GM12892 (cell line): Measurements from ENCODE around the gene CDC42EP4.
"Not testable (repeated sequence)": the region's sequence is repeated elsewhere in the genome, so short reads cannot be mapped to it uniquely, and the experiment has no call there.

Experiments used
- DNase-seq: peaks from one replicate; pipeline ENCODE4 v3.0.0; 2011; ENCODE audit not compliant: insufficient read length
- FAIRE-seq: peaks from 2 replicates; lab custom pipeline; 2011; peaks lifted over from hg19 to GRCh38; lab: Jason Lieb, UNC
- POLR2A ChIP-seq: IDR thresholded peaks from 2 replicates; pipeline ENCODE4 v1.6.1; 2011; ENCODE audit warnings: low read depth, low read length, control low read depth
- POLR2AphosphoS5 ChIP-seq: IDR thresholded peaks from 2 replicates; pipeline ENCODE4 v1.6.1; 2011; ENCODE audit warnings: low read depth, low read length, control low read depth
- TAF1 ChIP-seq: IDR thresholded peaks from 2 replicates; pipeline ENCODE4 v1.6.1; 2011; ENCODE audit warnings: low read depth, mild to moderate bottlenecking, control low read depth, low read length, borderline replicate concordance

CDC42EP4 gene

DNA sequence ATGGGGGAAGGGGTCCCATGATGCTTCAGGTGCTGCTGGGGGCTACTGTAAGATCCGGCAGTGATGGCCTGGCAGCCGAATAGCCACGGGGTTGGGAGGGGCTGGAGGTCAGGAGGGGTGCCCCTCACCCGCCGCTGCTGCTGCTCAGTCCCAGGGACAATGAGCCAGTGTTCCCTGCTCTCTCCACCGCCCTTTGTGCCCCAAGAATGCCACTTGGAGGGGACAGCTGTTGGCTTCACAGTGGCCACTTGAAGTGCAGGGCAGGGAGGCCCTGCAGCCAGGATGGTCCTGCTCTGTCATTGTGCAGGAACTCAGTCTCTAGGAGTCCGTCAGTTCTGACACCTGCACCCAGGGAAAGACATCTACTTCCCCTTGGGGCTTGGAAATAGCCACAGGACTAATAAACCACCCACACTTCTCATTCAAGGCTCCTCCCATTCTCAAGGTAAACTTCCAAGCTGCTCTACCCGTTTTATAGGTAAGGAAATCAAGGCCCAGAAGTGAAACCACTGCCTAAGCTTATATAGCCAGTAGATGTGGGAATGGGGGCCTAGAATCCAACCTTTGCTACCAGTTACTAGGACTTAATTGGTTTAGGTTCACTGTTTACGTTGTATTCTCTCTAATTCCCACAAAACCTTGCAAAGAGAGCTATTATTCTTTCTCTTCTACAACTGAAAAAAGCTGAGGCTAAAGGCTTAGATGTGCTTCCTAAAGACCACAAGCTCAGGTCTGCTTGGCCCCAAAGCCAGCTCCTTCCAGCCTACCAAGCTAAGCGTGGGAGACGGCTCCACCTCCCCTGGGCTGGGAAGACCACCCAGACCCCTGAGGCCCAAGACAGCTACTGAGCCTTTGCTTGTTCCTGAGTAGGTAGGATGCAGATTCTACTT lies 43.9 kb downstream of the CDC42EP4 start:
- no peak for FAIRE-seq
- no peak for TF ChIP-seq TAF1
- no peak for TF ChIP-seq POLR2A
- no peak for TF ChIP-seq POLR2AphosphoS5
- DNase-seq: no peak

DNA sequence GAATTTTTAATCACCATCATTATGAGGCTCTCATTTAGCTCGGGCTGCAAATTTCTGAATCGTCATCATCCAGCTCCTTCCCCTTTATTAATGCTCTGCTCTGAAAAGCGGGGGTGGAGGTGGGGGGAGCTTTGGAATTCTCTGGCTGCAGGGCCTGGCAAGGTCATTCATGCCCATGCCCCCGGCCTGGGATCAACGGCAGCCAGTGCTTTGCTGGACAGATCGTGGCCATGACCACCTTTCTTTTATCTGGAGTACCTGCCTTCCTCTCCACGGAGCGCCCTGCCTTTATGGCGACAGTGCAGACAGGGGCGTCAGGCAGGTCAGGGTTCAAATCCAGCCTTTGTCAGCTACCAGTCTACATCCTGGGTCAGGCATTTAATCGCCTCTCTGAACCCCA lies 45.0 kb downstream of the CDC42EP4 start:
- TF ChIP-seq POLR2A: no peak
- no peak for TF ChIP-seq TAF1
- no peak for TF ChIP-seq POLR2AphosphoS5
- no peak for FAIRE-seq

DNA sequence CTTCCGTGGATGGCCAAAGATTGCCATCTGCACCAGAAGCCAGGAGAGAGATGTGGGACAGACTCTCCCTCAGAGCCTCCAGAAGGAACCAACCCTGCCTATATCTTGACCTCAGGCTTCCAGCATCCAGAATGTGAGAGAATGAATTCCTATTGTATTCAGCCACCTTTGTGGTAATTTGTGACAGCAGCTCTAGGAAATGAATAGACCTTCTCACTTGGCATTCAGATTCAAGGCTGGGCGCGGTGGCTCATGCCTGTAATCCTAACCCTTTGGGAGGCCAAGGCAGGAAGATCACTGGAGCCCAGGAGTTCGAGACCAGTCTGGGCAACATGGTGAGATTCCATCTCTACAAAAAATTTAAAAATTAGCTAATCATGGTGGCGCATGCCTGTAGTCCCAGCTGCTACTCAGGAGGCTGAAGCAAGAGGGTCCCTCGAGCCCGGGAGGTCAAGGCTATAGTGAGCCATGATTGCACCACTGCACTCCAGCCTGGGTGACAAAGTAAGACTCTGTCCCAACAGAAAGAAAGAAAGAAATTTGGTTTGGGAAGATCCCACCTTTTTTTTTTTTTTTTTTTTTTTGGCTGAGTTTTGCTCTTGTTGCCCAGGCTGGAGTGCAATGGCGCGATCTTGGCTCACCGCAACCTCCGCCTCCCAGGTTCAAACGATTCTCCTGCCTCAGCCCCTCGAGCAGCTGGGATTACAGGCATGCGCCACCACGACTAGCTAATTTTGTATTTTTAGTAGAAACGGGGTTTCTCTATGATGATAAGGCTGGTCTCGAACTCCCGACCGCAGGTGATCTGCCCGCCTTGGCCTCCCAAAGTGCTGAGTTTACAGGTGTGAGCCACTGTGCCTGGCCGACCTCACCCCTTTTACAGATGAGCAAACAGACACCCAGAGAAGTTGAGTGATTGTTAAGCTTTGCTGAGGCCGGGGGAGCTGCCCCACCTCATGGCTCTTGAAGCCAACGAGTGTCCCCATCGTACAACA lies 45.9 kb downstream of the CDC42EP4 start:
- DNase-seq (no peak), FAIRE-seq (no peak)
- TF ChIP-seq POLR2AphosphoS5 (no peak), TAF1 (no peak), POLR2A (no peak)

More for the DNA sequence above, 45.0 kb downstream of the CDC42EP4 start:
- no peak for DNase-seq

DNA sequence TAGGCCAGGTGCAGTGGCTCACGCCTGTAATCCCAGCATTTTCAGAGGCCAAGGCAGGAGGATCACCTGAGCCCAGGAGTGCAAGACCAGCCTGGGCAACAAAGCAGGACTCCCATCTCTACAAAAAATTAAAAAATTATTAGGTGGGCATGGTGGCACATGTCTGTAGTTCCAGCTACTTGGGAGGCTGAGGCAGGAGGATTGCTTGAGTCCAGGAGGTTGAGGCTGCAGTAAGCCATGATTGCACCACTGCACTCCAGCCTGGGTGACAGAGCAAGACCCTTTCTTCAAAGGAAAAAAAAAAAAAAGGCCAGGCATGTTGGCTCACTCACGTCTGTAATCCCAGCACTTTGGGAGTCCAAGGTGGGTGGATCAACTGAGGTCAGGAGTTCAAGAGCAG lies 47.4 kb downstream of the CDC42EP4 start:
- not testable (repeated sequence) for DNase-seq, FAIRE-seq

DNA sequence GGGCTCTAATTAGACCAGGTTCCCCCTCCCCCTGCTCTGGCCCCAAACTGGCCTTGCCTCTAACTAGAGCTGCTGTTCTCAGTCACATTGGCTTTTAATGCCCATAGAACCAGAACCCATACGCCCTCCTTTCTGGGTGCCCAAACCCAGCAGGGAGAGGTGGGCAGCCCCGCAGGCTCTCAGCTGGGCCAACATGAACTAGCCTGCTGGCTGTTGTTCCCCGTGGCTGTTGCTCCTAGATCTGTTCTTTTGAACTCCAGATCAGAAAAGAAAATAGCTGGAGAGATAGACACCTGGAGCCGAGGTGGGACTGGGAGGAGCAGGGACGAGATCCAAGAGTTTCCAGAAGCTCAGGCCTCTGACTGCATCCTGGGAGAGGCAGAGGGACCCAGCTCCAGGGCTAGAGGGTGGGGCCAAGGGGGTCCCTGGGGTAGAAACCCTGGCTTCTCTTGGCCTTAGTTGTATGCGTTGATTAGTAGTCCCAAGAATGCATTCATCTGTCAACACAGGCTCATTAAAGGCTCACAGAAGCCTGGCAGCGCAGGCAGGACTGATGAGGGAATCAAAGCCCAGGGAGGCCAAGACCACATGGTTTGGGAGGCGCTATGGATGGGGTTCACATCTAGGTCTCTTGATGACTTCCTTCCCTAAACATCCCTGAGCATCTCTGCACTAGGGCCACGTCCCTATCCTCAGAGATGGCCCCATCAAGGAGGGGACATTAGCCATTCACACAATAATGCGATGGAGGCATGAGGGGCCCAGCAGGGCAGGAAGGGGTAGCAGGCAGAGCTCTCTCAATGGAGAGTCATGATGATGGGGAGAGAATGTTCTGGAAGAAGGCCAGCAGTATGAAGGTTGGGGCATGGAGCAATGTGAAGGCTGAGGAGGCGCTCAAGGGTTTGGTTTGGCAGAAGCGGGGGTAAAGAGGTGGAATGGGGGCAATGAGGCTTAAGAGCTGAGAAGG lies 48.8 kb downstream of the CDC42EP4 start:
- DNase-seq: no peak
- FAIRE-seq: no peak
- TF ChIP-seq TAF1 (no peak), POLR2AphosphoS5 (no peak), POLR2A (no peak)

DNA sequence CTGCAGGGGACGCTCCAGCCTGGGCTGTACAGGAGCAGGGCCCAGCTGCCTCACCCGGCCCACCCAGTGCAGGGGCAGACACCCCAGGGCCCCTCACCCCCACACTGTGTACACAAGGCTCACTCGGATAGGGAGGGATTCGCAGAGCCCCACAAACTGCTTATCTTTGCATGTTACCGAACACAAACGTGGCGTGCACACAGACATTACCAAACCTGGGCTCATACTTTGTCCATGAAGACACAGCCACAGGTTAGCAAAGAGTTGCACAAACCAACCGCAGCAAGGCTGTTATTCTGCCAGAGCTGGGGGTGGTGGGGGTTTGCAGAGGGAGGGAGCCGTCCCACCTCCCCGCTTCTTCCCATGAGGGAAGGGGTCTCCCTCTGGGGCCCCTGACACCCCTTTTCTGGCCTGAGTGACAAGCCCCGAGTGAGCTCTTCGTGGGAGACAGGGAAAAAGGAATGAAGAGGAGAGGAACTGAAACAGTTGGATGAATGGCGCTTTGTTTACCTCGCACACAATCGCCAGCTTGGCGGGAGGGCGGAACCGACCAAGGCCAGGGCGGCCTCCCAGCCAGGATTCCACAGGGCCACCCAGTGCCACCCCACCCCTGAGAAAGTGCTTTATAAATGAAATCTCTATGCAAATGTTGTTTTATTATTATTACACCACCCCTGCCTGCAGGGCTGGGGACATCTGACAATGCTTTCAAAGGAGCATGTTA lies 49.7 kb downstream of the CDC42EP4 start:
- FAIRE-seq (no peak), DNase-seq (no peak)
- TF ChIP-seq POLR2A: no peak
- no peak for TF ChIP-seq TAF1
- no peak for TF ChIP-seq POLR2AphosphoS5

DNA sequence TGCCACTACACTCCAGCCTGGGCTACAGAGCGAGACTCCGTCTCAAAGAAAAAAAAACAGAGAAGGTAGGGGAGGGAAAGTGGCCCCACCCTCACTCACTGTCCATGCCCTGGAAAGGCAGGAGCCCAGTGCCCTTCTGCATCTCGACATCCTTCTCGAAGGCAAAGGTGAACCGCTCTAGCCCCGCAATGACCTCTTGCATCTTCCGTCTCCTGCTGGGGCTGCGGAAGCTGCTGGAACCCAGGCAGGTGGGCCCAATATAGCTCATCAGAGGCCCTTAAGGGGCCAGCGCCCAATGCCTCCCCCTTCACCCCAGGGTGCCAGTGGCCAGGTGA lies 50.2 kb downstream of the CDC42EP4 start, which contains the start of gene CPSF4L:
TSS of gene CPSF4L (minus strand) at position 264 of the 335 bp plus-strand sequence. CDS start at position 202, 62 bp downstream.
- no peak for TF ChIP-seq POLR2AphosphoS5
- no peak for TF ChIP-seq TAF1
- TF ChIP-seq POLR2A: no peak
- no peak for FAIRE-seq
- no peak for DNase-seq

DNA sequence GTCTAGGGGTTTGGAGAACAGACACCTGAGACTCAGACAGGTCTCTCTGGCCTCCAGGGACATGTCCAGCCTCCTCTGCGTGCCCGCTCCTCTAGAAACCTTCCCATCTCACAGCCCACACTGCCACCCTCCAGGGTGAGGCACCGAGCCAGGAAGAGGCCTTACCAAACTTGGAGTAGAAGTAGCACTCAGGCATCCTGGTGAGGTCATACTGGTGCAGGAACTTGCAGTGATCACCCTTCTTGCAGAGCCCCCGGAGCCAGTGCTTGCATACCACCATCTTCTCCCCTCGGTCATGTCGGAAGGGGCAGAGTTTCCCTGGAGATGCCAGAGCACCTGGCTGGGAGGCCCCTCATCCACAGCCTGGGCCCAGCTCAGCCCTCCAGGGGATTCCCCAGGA lies 54.3 kb downstream of the CDC42EP4 start:
- TF ChIP-seq POLR2A (no peak), TAF1 (no peak), POLR2AphosphoS5 (no peak)
- DNase-seq: no peak
- FAIRE-seq: no peak

DNA sequence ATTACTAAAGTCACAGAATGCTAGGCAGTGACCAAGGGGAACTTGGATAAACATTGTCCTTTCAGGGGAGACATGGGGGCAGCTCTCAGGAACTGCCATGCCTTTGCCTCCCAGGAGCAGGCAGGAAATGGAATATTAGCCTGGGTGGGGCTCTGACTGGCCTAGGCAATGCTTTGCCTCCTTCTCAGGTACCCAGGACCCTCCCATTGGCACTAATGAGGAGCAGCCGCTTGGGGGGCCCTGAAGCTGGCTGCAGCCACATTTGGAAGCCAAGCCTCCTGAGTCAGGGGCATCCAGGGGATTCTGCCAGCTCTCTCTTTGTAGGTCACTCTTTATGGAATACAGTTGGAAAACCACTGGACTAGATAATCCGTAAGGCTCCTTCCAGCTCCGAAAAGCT lies 55.6 kb downstream of the CDC42EP4 start:
- FAIRE-seq (no peak), DNase-seq (no peak)
- TF ChIP-seq TAF1 (no peak), POLR2A (no peak), POLR2AphosphoS5 (no peak)

DNA sequence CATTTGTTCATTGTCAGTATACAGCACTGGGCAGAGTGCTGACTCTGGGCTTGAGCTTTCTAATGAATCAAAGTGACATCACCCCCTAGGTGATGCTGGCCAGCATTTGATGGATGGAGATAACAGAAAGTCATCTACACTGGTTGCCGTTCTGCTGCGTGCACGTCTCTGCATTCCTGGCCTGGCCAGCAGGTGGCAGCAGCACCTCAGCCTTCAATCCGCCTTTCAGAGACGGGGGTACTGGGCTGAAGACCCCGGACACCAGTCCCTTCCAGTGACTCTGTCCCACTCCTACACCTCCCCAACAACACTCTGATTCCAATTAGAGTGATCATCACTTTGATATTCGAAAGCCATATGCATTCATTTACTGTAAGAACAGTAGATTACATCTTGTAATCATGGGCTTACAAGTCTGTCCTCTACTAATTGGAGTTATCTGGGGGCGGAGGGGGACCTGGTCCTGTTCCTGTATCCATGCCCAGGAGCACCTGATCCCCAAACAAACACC lies 56.1 kb downstream of the CDC42EP4 start:
- FAIRE-seq (peak; percentile 95), DNase-seq (peak; percentile 53)
- no peak for TF ChIP-seq POLR2AphosphoS5
- TF ChIP-seq TAF1: no peak
- TF ChIP-seq POLR2A: no peak
